Osteoblast (primary cell): ENCODE measurements around the gene IGSF22. TPM values are rescaled to one million over a fixed set of nuclear protein-coding genes. Genes with fewer than 3 reads are reported as not detected.
"Not testable (repeated sequence)": the region's sequence is repeated elsewhere in the genome, so short reads cannot be mapped to it uniquely, and the experiment has no call there.

Source experiments
- DNase-seq: peaks from one replicate; pipeline ENCODE4 v3.0.0; 2011; ENCODE audit warnings: low spot score, mixed read lengths; ENCODE audit not compliant: insufficient read length; ENCODE audit errors: missing footprints
- H2AFZ ChIP-seq: 2 replicates; pipeline ENCODE4 v1.6.0; 2011; ENCODE audit warnings: mild to moderate bottlenecking, low read length
- H3K27ac ChIP-seq: 2 replicates; pipeline ENCODE4 v1.5.1; 2011; ENCODE audit warnings: mild to moderate bottlenecking, low read depth, low read length, moderate library complexity
- H3K27me3 ChIP-seq: 2 replicates; pipeline ENCODE4 v1.6.0; 2012; ENCODE audit warnings: mild to moderate bottlenecking, control low read depth, inconsistent platforms, low read length, moderate library complexity; ENCODE audit not compliant: insufficient read depth
- H3K36me3 ChIP-seq: 2 replicates; pipeline ENCODE4 v1.5.1; 2011; ENCODE audit warnings: mild to moderate bottlenecking, low read length, control low read depth, moderate library complexity; ENCODE audit not compliant: insufficient read depth
- H3K4me1 ChIP-seq: 2 replicates; pipeline ENCODE4 v1.5.1; 2011; ENCODE audit warnings: mild to moderate bottlenecking, low read length, control low read depth, moderate library complexity; ENCODE audit not compliant: insufficient read depth
- H3K4me2 ChIP-seq: 2 replicates; pipeline ENCODE4 v1.6.0; 2011; ENCODE audit warnings: mild to moderate bottlenecking, low read length; ENCODE audit not compliant: insufficient read depth
- H3K4me3 ChIP-seq: fragments of 200-600 bp; sonication (generic); 3 replicates; pipeline ENCODE4 v1.5.1; 2012; ENCODE audit warnings: mild to moderate bottlenecking, low read length, inconsistent platforms; ENCODE audit not compliant: insufficient read depth
- H3K79me2 ChIP-seq: 2 replicates; pipeline ENCODE4 v1.6.0; 2012; ENCODE audit warnings: mild to moderate bottlenecking, low read length, control low read depth, inconsistent platforms; ENCODE audit not compliant: insufficient read depth
- H3K9me3 ChIP-seq: 2 replicates; pipeline ENCODE4 v1.5.1; 2011; ENCODE audit warnings: low read depth, low read length, control low read depth
- H4K20me1 ChIP-seq: 2 replicates; pipeline ENCODE4 v1.6.0; 2012; ENCODE audit warnings: mild to moderate bottlenecking, low read length, control low read depth; ENCODE audit not compliant: insufficient read depth
- CTCF ChIP-seq: IDR thresholded peaks from 2 replicates; pipeline ENCODE4 v1.5.1; 2011; ENCODE audit warnings: mild to moderate bottlenecking, low read depth, low read length, moderate library complexity; ENCODE audit errors: extremely low read depth
- total RNA-seq: library from RNA; depleted of rRNA; stranded (reverse); fragments of >200 nt; gene quantifications from 2 replicates; pipeline ENCODE4 v1.2.3, GENCODE V29; 2012

Gene IGSF22
- total RNA-seq, 1 donor: not detected

DNA sequence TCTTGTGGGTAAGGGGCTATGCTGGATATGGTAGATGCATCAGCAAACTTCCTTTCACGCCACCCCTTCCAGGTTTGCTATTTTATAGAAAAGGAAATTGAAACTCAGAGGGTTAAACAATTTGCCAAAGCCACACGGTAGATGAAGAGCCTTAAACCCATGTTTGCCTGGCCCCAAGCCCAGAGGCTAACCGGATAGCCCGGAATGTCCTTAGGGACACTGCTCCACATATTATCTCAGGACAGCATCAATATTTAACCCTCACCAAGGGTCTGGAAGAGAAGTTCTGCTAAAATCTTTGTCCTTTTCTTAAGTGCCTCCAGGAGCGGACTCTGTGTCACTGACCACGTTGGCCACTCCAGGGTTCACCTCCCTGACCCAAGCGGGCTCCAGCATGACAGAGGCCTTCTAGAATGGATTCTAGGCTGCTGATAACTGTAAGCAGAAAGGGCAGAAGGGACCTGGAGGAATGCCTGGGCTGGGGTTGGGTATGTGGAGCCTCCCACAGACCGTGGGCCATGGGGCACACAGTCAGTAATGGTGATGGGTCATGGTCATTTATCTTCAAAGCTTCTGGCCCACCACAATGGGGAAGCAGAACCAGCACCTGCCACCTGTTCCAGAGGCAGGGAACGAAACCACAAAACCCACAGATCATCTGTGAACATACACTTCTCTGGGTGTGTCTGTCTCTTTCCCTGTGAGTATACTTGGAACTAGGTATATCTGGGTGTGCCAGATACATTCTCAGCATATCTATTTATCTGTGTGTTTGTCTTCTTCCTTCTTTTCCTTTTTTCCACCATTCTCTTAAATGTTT is 32.8 kb downstream of the IGSF22 start:
- no peak overlapping the region for H3K27ac ChIP-seq
- no peaks in the 10 kb centered on the region for H4K20me1 ChIP-seq
- H3K9me3 ChIP-seq: no peaks in the 10 kb centered on the region
- no peak overlapping the region for H3K4me3 ChIP-seq
- no peaks in the 10 kb centered on the region for H3K79me2 ChIP-seq
- peak overlapping the region; percentile 25 for H3K4me2 ChIP-seq
- no peak for TF ChIP-seq CTCF
- H3K36me3 ChIP-seq: no peaks in the 10 kb centered on the region
- peak; percentile 73 for DNase-seq
- H2AFZ ChIP-seq: peak overlapping the region; percentile 47
- H3K4me1 ChIP-seq: peaks cover 3% of the 10 kb centered on the region
- no peaks in the 10 kb centered on the region for H3K27me3 ChIP-seq

DNA sequence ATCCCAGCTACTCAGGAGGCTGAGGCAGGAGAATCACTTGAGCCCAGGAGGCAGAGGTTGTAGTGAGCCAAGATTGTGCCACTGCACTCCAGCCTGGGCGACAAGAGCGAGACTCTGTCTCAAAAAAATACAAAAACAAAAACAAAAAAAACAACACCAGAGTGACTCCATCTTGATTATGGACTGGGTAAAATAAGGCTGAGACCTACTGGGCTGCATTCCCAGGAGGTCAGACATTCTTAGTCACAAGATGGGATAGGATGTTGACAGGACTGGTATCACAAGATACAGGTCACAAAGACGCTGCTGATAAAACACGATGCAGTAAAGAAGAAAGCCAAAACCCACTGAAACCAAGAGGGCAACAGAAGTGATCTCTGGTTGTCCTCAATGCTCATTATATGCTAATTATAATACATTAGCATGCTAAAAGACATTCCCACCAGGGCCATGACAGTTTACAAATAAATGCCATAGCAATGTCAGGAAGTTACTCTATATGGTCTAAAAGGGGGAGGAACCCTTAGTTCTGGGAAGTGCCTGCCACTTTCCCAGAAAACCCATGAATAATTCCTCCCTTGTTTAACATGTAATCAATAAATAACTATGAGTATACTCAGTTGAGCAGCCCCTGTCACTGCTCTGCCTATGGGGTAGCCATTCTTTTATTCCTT is 34.4 kb downstream of the IGSF22 start:
- not testable (repeated sequence) for H3K4me2 ChIP-seq, H3K9me3 ChIP-seq, H3K27ac ChIP-seq, H3K36me3 ChIP-seq, H3K4me1 ChIP-seq, DNase-seq, H3K4me3 ChIP-seq, H4K20me1 ChIP-seq, H3K27me3 ChIP-seq, H3K79me2 ChIP-seq
- H2AFZ ChIP-seq: peak overlapping the region; percentile 51

DNA sequence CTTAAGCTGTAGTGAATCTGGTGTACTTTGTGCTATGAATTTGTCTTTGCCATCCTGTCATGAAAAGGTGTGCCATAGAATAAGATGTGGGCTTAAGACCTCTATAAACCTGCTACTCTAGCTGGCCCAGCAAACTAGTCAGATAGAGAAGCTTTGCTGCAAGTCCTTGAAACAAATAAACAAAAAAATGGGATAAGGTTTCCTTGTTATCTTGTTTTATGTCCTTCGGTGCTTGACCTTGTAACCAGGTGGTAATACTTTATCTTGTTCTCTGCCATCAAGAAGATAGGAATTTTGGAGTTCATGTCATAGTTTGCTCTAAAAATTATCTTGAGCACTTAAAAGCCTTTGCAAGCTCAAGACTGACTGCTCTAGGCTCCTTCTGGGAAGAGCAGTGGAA is 41.7 kb downstream of the IGSF22 start:
- no peak overlapping the region for H2AFZ ChIP-seq

DNA sequence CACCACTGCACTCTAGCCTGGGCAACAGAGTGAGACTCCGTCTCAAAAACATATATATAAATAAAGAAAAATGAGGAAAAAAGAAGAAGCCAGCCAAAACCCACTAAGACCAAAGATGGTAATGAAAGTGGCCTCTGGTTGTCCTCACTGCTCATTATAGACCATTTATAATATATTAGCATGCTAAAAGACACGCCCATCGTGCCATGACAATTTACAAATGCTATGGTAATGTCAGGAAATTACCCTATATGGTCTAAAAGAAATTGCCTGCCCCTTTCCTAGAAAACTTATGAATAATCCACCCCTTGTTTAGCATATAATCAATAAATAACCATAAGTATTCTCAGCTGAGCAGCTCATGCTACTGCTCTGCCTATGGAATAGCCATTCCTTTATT is 43.5 kb downstream of the IGSF22 start:
- TF ChIP-seq CTCF: no peak
- Histone ChIP-seq H2AFZ (no peak overlapping the region), H3K79me2 (no peaks in the 10 kb centered on the region), H3K27me3 (no peaks in the 10 kb centered on the region), H3K4me1 (no peaks in the 10 kb centered on the region), H3K4me2 (no peak overlapping the region), H3K9me3 (no peaks in the 10 kb centered on the region), H3K27ac (no peak overlapping the region), H4K20me1 (no peaks in the 10 kb centered on the region), H3K4me3 (no peak overlapping the region), H3K36me3 (no peaks in the 10 kb centered on the region)
- DNase-seq: no peak

More for the DNA sequence above, 41.7 kb downstream of the IGSF22 start:
- Histone ChIP-seq H3K4me3 (no peak overlapping the region), H3K27ac (no peak overlapping the region), H3K79me2 (no peaks in the 10 kb centered on the region), H3K4me2 (no peak overlapping the region), H3K27me3 (no peaks in the 10 kb centered on the region), H3K4me1 (no peaks in the 10 kb centered on the region), H3K9me3 (no peaks in the 10 kb centered on the region), H3K36me3 (no peaks in the 10 kb centered on the region), H4K20me1 (no peaks in the 10 kb centered on the region)
- DNase-seq: no peak
- no peak for TF ChIP-seq CTCF

DNA sequence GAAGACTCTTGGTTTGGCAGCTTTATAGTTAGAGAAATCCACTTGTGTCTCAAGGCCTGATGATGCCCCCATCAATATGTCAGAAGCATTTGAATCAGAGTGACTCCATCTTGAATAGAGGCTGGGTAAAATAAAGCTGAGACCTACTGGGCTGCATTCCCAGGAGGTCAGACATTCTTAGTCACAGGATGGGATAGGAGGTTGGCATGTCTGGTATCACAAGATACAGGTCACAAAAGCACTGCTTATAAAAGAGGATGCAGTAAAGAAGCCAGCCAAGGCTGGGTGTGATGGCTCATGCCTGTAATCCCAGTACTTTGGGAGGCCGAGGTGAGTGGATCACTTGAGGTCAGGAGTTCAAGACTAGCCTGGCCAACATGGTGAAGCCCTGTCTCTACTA is 44.0 kb downstream of the IGSF22 start:
- H3K4me3 ChIP-seq, H4K20me1 ChIP-seq, H3K4me1 ChIP-seq, H3K36me3 ChIP-seq, H3K27ac ChIP-seq, H2AFZ ChIP-seq, DNase-seq, H3K27me3 ChIP-seq, H3K4me2 ChIP-seq, H3K79me2 ChIP-seq, H3K9me3 ChIP-seq: not testable (repeated sequence)
